ENCODE data around the gene ZAP70. TPM values are rescaled to one million over a fixed set of nuclear protein-coding genes. Genes with fewer than 3 reads are reported as not detected.
A peak's percentile ranks its signal among the peaks of the same experiment; 100 is the strongest.

Gene ZAP70
- total RNA-seq: 1 to 10 TPM in 4 of 6 experiments, under 1 TPM in 2; 0.74 to 2.1 (median 1.4) TPM
- long read RNA-seq: 0 reads

DNA sequence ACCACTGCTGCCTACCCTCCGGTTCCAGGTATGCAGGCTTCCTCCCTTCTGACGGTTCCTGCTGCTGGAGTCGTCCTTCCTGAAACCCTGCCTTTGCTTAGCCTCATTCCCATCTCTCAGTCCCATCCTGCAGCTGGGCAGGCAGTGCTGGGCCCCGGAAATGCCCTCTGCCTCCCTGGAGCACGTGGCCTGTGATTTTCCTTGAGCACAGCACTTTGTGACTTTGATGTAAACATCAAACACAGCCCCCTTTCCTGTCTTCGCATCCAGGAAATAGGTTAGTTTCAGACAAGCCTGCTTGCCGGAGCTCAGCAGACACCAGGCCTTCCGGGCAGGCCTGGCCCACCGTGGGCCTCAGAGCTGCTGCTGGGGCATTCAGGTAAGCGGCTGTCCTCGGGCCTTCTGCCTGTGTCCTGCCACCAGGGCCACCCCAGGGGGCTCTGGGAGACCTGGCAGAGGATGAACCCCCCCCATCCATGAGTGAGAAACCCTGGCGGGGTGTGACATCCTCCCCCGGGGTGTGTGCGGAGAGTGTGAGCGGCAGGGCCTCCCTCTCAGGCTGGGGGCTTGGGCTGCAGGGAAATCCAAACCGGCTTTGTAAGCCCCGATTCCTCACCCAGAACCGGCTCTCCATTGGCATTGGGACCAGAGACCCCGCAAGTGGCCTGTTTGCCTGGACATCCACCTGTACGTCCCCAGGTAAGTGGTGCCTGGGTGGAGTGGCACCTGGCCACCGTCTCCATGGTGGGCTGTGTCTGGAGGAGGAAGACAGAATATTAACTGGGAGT, at the start of gene ZAP70:
TSS of gene ZAP70 (plus strand) at position 281 of the 788 bp plus-strand sequence. CDS start 10,461 bp downstream, outside the sequence.
- ATAC-seq: peak in 2 of 4 donors; percentile 11 to 18
- H3K4me1 ChIP-seq: no peaks in the 10 kb centered on the region

DNA sequence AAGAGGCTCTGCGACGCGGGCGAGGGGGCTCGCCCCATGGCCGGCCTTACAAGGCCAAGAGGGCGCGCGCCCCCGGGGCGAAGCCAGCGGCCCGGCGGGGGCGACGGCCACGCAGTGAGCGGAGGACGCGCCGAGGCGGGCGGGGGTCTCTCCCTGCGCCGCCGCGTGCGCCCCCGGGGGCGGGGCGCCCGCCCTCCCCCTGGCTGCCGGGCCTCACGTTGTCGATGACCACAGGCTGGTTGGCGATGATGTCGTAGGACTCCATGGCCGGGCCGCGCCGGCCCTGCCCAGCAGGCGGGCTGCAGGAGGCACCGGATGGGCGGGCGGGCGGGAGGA, 49.8 kb upstream of the ZAP70 start:
- H3K4me1 ChIP-seq: peaks cover 0 to 11% (median 5%) of the 10 kb centered on the region in 4 donors
- no peak for ATAC-seq

More for the DNA sequence above, at the start of gene ZAP70:
- Histone ChIP-seq H3K9me3 (no peaks in the 10 kb centered on the region), H3K27me3 (no peaks in the 10 kb centered on the region), H3K4me3 (peak within 1 kb of the TSS in 1 of 3 donors; percentile 4), H3K27ac (no peak within 1 kb of the TSS), H3K36me3 (no peaks in the 10 kb centered on the region)
- DNase-seq: peak; percentile 19 to 43 (median 40)
- no peak for TF ChIP-seq POLR2A (IDR thresholded peaks at IDR 0.05)
- TF ChIP-seq, protein P1, sequence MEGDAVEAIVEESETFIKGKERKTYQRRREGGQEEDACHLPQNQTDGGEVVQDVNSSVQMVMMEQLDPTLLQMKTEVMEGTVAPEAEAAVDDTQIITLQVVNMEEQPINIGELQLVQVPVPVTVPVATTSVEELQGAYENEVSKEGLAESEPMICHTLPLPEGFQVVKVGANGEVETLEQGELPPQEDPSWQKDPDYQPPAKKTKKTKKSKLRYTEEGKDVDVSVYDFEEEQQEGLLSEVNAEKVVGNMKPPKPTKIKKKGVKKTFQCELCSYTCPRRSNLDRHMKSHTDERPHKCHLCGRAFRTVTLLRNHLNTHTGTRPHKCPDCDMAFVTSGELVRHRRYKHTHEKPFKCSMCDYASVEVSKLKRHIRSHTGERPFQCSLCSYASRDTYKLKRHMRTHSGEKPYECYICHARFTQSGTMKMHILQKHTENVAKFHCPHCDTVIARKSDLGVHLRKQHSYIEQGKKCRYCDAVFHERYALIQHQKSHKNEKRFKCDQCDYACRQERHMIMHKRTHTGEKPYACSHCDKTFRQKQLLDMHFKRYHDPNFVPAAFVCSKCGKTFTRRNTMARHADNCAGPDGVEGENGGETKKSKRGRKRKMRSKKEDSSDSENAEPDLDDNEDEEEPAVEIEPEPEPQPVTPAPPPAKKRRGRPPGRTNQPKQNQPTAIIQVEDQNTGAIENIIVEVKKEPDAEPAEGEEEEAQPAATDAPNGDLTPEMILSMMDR (IDR thresholded peaks at IDR 0.05): no peak
- 55% methylated on average over 12 of the region's 21 CpGs for WGBS (ENCODE audit: insufficient coverage, low coverage, low lambda C conversion rate, missing lambda C conversion rate)
- intact Hi-C loops (cut with DNase I): no loop called here

DNA sequence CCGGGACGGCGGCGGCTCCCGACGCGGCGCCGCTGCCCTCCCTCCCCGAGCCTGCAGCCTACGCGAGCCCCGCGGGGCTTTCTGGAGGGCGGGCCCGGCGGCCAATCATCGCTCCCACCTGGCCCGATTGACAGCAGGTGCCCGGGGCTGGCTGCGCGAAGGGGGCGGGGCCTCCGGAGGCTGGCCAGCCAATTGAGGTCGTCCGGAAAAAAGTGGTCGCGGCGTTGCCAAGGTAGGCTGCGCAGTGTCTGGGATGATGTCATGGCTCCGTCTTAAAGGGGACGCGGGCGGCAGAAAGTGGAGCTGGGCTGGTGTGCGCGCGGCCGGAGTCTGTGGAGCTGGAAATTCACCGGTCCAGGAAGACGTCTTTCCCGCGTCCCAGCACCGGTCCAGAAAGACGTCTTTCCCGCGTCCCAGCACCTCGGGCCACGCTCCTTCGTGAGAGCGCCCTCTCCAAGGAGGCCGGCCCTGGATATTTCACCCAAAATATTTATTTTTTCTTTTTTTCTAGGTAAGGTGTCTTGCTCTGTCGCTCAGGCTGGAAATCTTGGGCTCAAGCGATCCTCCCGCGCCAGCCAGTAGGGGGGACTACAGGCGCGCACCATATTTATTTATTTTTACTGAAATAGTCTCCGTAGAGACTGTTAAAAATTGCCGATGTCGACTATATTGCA, 49.3 kb upstream of the ZAP70 start, which contains the start of gene ACTR1B:
TSS of gene ACTR1B (minus strand) at position 83 of the 674 bp plus-strand sequence. CDS start 154 bp downstream, outside the sequence.
- no peaks in the 10 kb centered on the region for H3K36me3 ChIP-seq
- 0% methylated on average over 19 of the region's 60 CpGs for WGBS (ENCODE audit: insufficient coverage, low coverage, low lambda C conversion rate, missing lambda C conversion rate)

More for the DNA sequence above, 49.8 kb upstream of the ZAP70 start:
- intact Hi-C loops (cut with DNase I): no loop called here
- no peak for DNase-seq
- Histone ChIP-seq H3K9me3 (no peaks in the 10 kb centered on the region), H3K27me3 (no peaks in the 10 kb centered on the region), H3K36me3 (peaks cover 0 to 4% (median 0%) of the 10 kb centered on the region in 4 donors), H3K27ac (peak overlapping the region; percentile 77 to 96 (median 92)), H3K4me3 (peak overlapping the region; percentile 33 to 77 (median 62))
- WGBS (ENCODE audit: insufficient coverage, low coverage, low lambda C conversion rate, missing lambda C conversion rate): 0% methylated on average over 4 of the region's 46 CpGs
- TF ChIP-seq, protein P1 (IDR thresholded peaks at IDR 0.05): no peak
- TF ChIP-seq POLR2A (IDR thresholded peaks at IDR 0.05): no peak

DNA sequence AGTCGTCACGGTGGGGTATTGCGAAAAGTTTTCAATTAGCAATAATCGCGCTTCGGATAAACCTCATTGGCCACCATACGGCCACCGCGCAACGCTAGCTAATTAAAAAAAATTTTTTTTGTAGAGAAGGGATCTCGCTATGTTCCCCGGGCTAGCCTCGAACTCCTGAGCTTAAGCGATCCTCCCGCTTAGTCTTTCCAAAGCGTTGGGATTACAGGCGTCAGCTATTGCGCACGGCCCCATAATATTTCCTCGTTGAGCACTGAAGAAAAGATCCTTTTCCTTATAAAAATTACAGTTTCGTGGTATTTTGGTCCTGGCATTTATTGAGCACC, 48.8 kb upstream of the ZAP70 start:
- 4% methylated on average over 13 of the region's 21 CpGs for WGBS (ENCODE audit: insufficient coverage, low coverage, low lambda C conversion rate, missing lambda C conversion rate)
- Histone ChIP-seq H3K27ac (peak overlapping the region; percentile 77 to 96 (median 92)), H3K4me1 (peaks cover 0 to 11% (median 5%) of the 10 kb centered on the region in 4 donors), H3K27me3 (no peaks in the 10 kb centered on the region), H3K9me3 (no peaks in the 10 kb centered on the region), H3K4me3 (peak overlapping the region; percentile 33 to 77 (median 62)), H3K36me3 (no peaks in the 10 kb centered on the region)
- ATAC-seq (no peak), DNase-seq (no peak)
- intact Hi-C loops (cut with DNase I): no loop called here
- TF ChIP-seq, protein P1 (IDR thresholded peaks at IDR 0.05): no peak
- no peak for TF ChIP-seq POLR2A (IDR thresholded peaks at IDR 0.05)

More for the DNA sequence above, 49.3 kb upstream of the ZAP70 start, which contains the start of gene ACTR1B:
- intact Hi-C loops (cut with DNase I): no loop called here
- TF ChIP-seq POLR2A (IDR thresholded peaks at IDR 0.05): peak; percentile 93
- TF ChIP-seq, protein P1 (IDR thresholded peaks at IDR 0.05): peak; percentile 42 to 58 (median 54)
- peak within 1 kb of the TSS; percentile 77 to 96 (median 92) for H3K27ac ChIP-seq
- H3K4me1 ChIP-seq: peaks cover 0 to 11% (median 5%) of the 10 kb centered on the region in 4 donors
- H3K27me3 ChIP-seq: no peaks in the 10 kb centered on the region
- H3K9me3 ChIP-seq: no peaks in the 10 kb centered on the region
- ATAC-seq (peak; percentile 92 to 97 (median 94)), DNase-seq (peak; percentile 98 to 99 (median 99))
- H3K4me3 ChIP-seq: peak within 1 kb of the TSS; percentile 33 to 77 (median 62)

Measured in right lobe of liver (tissue), 6 donors.